ENCODE measurements around the gene HNRNPAB.

Gene HNRNPAB

GRCh38 chr5:178204182-178204934, at the start of gene HNRNPAB:
TSS of gene HNRNPAB (plus strand) at chr5:178204533. CDS start at chr5:178204838, 305 bp downstream.
- DNase-seq = peak; percentile 98

GRCh38 chr5:178155065-178155464, 49.3 kb upstream of the HNRNPAB start:
- DNase-seq = no peak

- no peak for DNase-seq
Observed at GRCh38 chr5:178160176-178160575, 44.2 kb upstream of the HNRNPAB start.

GRCh38 chr5:178162481-178162880, 41.9 kb upstream of the HNRNPAB start:
- DNase-seq = no peak

GRCh38 chr5:178163772-178164735, 40.3 kb upstream of the HNRNPAB start:
- peak; percentile 97 for DNase-seq

- no peak for DNase-seq
Observed at GRCh38 chr5:178165581-178165980, 38.8 kb upstream of the HNRNPAB start.

GRCh38 chr5:178170455-178170854, 33.9 kb upstream of the HNRNPAB start:
- no peak for DNase-seq

- no peak for DNase-seq
Observed at GRCh38 chr5:178174456-178174855, 29.9 kb upstream of the HNRNPAB start.

- no peak for DNase-seq
Observed at GRCh38 chr5:178176791-178177190, 27.5 kb upstream of the HNRNPAB start.

- DNase-seq = no peak
Observed at GRCh38 chr5:178177569-178177968, 26.8 kb upstream of the HNRNPAB start.

- DNase-seq = no peak
Observed at GRCh38 chr5:178180141-178180863, 24.0 kb upstream of the HNRNPAB start.

GRCh38 chr5:178182158-178182876, 22.0 kb upstream of the HNRNPAB start:
- DNase-seq = no peak

GRCh38 chr5:178186427-178186826, 17.9 kb upstream of the HNRNPAB start:
- DNase-seq = no peak

GRCh38 chr5:178187014-178187413, 17.3 kb upstream of the HNRNPAB start, which contains the start of gene GMCL2:
TSS of gene GMCL2 (minus strand) at chr5:178187371. CDS start at chr5:178187299, 72 bp downstream.
- DNase-seq = no peak

GRCh38 chr5:178189433-178189832, 14.9 kb upstream of the HNRNPAB start:
- no peak for DNase-seq

- no peak for DNase-seq
Observed at GRCh38 chr5:178191661-178192060, 12.7 kb upstream of the HNRNPAB start.

- no peak for DNase-seq
Observed at GRCh38 chr5:178192244-178192643, 12.1 kb upstream of the HNRNPAB start.

- DNase-seq = no peak
Observed at GRCh38 chr5:178192787-178193186, 11.5 kb upstream of the HNRNPAB start.

GRCh38 chr5:178193251-178193809, 11.0 kb upstream of the HNRNPAB start:
- DNase-seq = no peak

GRCh38 chr5:178194026-178194425, 10.3 kb upstream of the HNRNPAB start:
- no peak for DNase-seq

GRCh38 chr5:178196281-178196812, 8.0 kb upstream of the HNRNPAB start:
- DNase-seq = no peak

GRCh38 chr5:178196986-178197385, 7.3 kb upstream of the HNRNPAB start:
- no peak for DNase-seq

Data from activated T-cell treated with anti-CD3 and anti-CD28 coated beads, Interleukin-2, amount 50 U/mL, for 1 hour (primary cell).